ENCODE data around the gene AP3S2. TPM values are rescaled to one million over a fixed set of nuclear protein-coding genes. Genes with fewer than 3 reads are reported as not detected.

Gene AP3S2
- total RNA-seq, 1 donor from 2014 or later = 39.5 TPM

DNA sequence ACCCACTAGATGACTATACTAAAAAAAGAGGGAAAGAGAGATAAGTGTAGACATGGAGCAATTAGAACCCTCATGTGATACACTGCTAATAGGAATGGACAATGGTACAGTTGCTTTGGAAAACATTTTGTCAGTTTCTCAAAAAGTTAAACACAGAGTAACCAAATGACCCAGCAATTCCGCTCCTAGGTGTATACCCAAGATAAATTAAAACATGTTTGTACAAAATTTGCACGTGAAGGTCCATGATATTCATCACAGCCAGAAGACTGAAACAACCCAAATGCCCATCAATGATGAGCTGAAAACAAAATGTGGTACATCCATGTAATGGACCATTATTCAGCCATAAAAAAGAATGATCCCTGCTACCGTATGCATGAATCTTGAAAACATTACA lies 105.8 kb downstream of the AP3S2 start:
- Histone ChIP-seq H3K27me3 (no peaks in the 10 kb centered on the region), H3K36me3 (peaks cover 0 to 17% of the 10 kb centered on the region in 2 donors), H3K9me3 (no peaks in the 10 kb centered on the region), H3K4me3 (no peak overlapping the region), H3K27ac (no peak overlapping the region), H3K4me1 (peaks cover 15% of the 10 kb centered on the region)
- intact Hi-C loops (cut with DNase I) = no loop called here
- no peak for TF ChIP-seq POLR2AphosphoS5 (IDR thresholded peaks at IDR 0.05; ENCODE audit: insufficient read depth in 1 of 2, low read depth in 1 of 2)
- TF ChIP-seq, protein P1, sequence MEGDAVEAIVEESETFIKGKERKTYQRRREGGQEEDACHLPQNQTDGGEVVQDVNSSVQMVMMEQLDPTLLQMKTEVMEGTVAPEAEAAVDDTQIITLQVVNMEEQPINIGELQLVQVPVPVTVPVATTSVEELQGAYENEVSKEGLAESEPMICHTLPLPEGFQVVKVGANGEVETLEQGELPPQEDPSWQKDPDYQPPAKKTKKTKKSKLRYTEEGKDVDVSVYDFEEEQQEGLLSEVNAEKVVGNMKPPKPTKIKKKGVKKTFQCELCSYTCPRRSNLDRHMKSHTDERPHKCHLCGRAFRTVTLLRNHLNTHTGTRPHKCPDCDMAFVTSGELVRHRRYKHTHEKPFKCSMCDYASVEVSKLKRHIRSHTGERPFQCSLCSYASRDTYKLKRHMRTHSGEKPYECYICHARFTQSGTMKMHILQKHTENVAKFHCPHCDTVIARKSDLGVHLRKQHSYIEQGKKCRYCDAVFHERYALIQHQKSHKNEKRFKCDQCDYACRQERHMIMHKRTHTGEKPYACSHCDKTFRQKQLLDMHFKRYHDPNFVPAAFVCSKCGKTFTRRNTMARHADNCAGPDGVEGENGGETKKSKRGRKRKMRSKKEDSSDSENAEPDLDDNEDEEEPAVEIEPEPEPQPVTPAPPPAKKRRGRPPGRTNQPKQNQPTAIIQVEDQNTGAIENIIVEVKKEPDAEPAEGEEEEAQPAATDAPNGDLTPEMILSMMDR (IDR thresholded peaks at IDR 0.05) = no peak
- TF ChIP-seq POLR2A (IDR thresholded peaks at IDR 0.05) = no peak
- DNase-seq (ENCODE audit: extremely low spot score in 2 of 2) = no peak

DNA sequence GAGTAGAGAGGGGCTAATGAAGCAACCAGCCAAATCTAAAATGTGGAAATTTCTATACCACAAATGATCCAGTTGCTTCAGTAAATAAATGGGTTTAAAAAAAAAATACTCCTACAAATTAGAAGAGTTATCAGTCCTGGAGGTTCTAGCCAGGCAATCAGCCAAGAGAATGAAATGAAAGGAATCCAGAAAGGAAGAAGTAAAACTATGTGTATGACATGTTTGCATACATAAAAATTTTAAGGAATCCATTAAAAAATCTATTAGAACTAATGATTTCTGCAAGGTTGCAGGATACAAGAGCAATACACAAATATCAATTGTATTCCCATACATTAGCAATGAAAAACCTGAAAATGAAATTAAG lies 108.0 kb downstream of the AP3S2 start:
- H3K27me3 ChIP-seq = no peaks in the 10 kb centered on the region
- no peaks in the 10 kb centered on the region for H3K9me3 ChIP-seq
- peaks cover 33% of the 10 kb centered on the region for H3K4me1 ChIP-seq
- TF ChIP-seq, protein P1 (IDR thresholded peaks at IDR 0.05) = no peak
- no peak for TF ChIP-seq POLR2A (IDR thresholded peaks at IDR 0.05)
- no peak for TF ChIP-seq POLR2AphosphoS5 (IDR thresholded peaks at IDR 0.05; ENCODE audit: insufficient read depth in 1 of 2, low read depth in 1 of 2)
- no peak overlapping the region for H3K27ac ChIP-seq
- DNase-seq (ENCODE audit: extremely low spot score in 2 of 2) = no peak
- no peak overlapping the region for H3K4me3 ChIP-seq
- peaks cover 0 to 17% of the 10 kb centered on the region in 2 donors for H3K36me3 ChIP-seq
- intact Hi-C loops (cut with DNase I) = no loop called here

DNA sequence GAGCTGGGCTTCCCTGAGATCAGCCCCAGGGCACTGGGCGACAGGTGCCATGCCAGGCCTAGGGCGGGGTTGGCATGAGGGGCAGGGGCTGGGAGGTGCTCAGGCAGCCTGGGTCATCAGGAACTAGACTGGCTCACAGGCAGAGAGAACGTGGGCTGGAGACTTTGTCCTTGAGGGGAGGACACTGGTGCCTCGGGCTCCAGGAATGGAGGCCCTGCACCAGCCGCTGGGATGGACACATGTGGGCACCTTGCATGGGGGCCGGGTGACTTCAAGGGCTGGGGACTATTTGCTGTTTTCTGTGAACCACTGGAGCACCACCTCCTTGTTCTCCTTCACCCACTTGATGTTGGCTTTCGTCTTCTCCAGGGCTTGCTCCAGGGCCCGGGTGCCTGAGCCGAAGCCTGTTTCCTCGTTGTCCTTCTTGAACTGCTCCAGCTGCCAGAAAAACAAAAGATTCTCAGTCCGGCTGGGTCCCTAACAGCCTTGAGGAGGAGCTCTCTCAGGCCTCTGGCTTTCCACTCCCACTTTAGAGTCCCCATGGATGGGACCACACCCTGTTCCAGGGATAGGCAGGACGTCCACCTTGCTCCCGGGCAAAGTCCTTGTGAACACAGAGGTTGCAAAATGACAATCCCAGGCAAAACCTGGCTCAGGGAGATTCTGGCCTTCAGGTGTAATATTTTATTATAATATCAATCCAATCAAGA lies 108.6 kb downstream of the AP3S2 start:
- DNase-seq (ENCODE audit: extremely low spot score in 2 of 2) = no peak
- H3K4me1 ChIP-seq = peaks cover 33% of the 10 kb centered on the region

DNA sequence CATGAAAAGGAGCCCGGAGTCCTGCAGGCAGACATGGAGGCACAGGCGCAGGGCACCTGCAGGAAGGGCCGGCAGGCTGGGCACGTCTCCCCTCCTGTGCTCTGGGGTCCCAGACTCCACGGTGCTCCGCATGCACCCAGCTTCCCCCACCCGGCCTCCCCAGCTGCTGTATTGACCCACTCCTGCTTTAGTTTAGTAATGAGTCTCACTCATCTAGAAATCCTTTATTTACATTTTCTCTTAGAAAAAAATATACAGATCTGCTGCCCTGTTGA lies 109.2 kb downstream of the AP3S2 start:
- DNase-seq (ENCODE audit: extremely low spot score in 2 of 2) = no peak
- no peak overlapping the region for H3K4me3 ChIP-seq
- H3K4me1 ChIP-seq = peaks cover 33% of the 10 kb centered on the region
- TF ChIP-seq POLR2A (IDR thresholded peaks at IDR 0.05) = no peak
- TF ChIP-seq, protein P1 (IDR thresholded peaks at IDR 0.05) = no peak
- TF ChIP-seq POLR2AphosphoS5 (IDR thresholded peaks at IDR 0.05; ENCODE audit: insufficient read depth in 1 of 2, low read depth in 1 of 2) = no peak
- H3K9me3 ChIP-seq = no peaks in the 10 kb centered on the region
- H3K27ac ChIP-seq = no peak overlapping the region
- intact Hi-C loops (cut with DNase I) = no loop called here
- peaks cover 0 to 17% of the 10 kb centered on the region in 2 donors for H3K36me3 ChIP-seq
- no peaks in the 10 kb centered on the region for H3K27me3 ChIP-seq

More for the DNA sequence above, 108.6 kb downstream of the AP3S2 start:
- Histone ChIP-seq H3K27ac (no peak overlapping the region), H3K9me3 (no peaks in the 10 kb centered on the region), H3K27me3 (no peaks in the 10 kb centered on the region), H3K4me3 (no peak overlapping the region), H3K36me3 (peaks cover 0 to 17% of the 10 kb centered on the region in 2 donors)
- intact Hi-C loops (cut with DNase I) = no loop called here
- TF ChIP-seq POLR2AphosphoS5 (IDR thresholded peaks at IDR 0.05; ENCODE audit: insufficient read depth in 1 of 2, low read depth in 1 of 2) (no peak), POLR2A (IDR thresholded peaks at IDR 0.05) (no peak)
- TF ChIP-seq, protein P1 (IDR thresholded peaks at IDR 0.05) = no peak

DNA sequence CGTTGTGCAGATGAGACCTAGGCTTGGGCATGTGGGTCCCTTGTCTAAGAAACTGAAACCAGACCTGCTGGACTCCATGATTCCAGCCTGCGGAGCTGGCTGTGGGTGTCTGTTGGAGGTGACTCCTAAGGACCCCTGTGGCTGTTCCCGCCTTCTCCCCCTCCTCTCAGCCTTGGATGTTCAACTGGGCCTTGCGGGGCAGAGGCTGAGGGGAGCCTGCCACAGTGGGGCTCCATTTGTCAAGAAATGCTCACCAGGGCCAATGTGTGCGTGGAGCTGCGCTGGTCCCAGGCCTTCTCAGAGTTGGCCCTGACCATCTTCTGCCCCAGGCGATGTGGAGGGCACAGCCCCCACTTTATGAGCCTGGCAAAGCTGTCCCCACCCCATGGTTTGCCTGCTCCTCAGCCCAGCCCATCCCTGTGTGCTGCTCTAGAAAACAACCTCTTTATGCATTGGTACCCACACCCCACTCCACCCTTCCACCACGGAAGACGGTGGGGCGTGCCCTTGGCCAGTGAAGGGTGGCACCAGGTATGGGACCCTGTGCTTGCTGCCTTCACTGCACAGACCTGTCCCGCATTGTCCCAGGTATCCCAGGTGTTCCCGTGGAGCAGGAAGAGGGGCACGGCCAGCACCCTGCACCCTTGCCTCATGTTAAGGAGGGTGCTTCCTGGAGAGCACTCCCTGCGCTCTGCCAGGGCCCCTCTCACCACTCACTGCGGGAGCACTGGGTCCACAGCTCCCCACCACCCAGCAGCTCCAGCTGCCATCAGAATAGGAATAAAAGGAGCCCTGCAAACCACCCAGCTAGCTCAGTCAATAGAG lies 109.7 kb downstream of the AP3S2 start:
- Histone ChIP-seq H3K9me3 (no peaks in the 10 kb centered on the region), H3K27me3 (no peaks in the 10 kb centered on the region), H3K27ac (peak overlapping the region; percentile 27), H3K4me1 (peaks cover 33% of the 10 kb centered on the region), H3K4me3 (no peak overlapping the region), H3K36me3 (peaks cover 0 to 15% of the 10 kb centered on the region in 2 donors)
- no peak for DNase-seq (ENCODE audit: extremely low spot score in 2 of 2)
- intact Hi-C loops (cut with DNase I) = no loop called here
- TF ChIP-seq POLR2AphosphoS5 (IDR thresholded peaks at IDR 0.05; ENCODE audit: insufficient read depth in 1 of 2, low read depth in 1 of 2) (no peak), POLR2A (IDR thresholded peaks at IDR 0.05) (no peak)
- TF ChIP-seq, protein P1 (IDR thresholded peaks at IDR 0.05) = no peak

Measured in vagina (tissue), 2 donors.